Prostate gland (tissue), 2 donors: ENCODE results near the gene FBXL17. TPM values are rescaled to one million over a fixed set of nuclear protein-coding genes. Genes with fewer than 3 reads are reported as not detected.
"Not testable (repeated sequence)": the region's sequence is repeated elsewhere in the genome, so short reads cannot be mapped to it uniquely, and the experiment has no call there.

Source experiments
- DNase-seq: peaks from one replicate; pipeline ENCODE4 v3.0.0-alpha.2; 2019; ENCODE audit warnings: low spot score
- H3K27ac ChIP-seq, 2 donors: fragments of 200-600 bp; sonication (generic); 2 replicates each; pipeline ENCODE4 v1.5.1; 2017 to 2019
- H3K27me3 ChIP-seq: fragments of 200-600 bp; sonication (generic); replicated peaks from 2 replicates; pipeline ENCODE4 v1.5.1; 2019; ENCODE audit not compliant: insufficient read depth
- H3K36me3 ChIP-seq, 2 donors: fragments of 200-600 bp; sonication (generic); 1 replicate in 1 of 2; 2 replicates in 1 of 2; pipeline versions ENCODE4 v1.5.1 to v1.8.1; 2017 to 2019
- H3K4me1 ChIP-seq: fragments of 200-600 bp; sonication (generic); replicated peaks from 2 replicates; pipeline ENCODE4 v1.5.1; 2019
- H3K4me3 ChIP-seq, 2 donors: fragments of 200-600 bp; sonication (generic); 2 replicates each; pipeline ENCODE4 v1.5.1; 2017 to 2019
- H3K9me3 ChIP-seq: fragments of 200-600 bp; sonication (generic); 2 replicates; pipeline ENCODE4 v1.5.1; 2017
- POLR2A ChIP-seq: fragments of 450-650 bp; IDR thresholded peaks from one replicate; pipeline ENCODE4 v1.6.1; 2016; ENCODE audit warnings: antibody characterized with exemption, mild to moderate bottlenecking
- POLR2AphosphoS5 ChIP-seq: sonication (generic); formaldehyde crosslinking; IDR thresholded peaks from one replicate; pipeline ENCODE4 v1.6.1; 2017; ENCODE audit warnings: antibody characterized with exemption
- WGBS: methylation state at CpG from one replicate; pipeline ENCODE4 v1.1.5; 2018; 5-methylcytosine and 5-hydroxymethylcytosine counted together
- intact Hi-C: fragments of 100-400 bp; cut with DNase I; formaldehyde crosslinking; loops from one replicate; pipeline ENCODE4 v1.14.2; 2022
- total RNA-seq, 2 donors: library from RNA; depleted of rRNA; stranded (reverse); fragments of >200 nt; gene quantifications; one replicate each; pipeline ENCODE4 v1.1.0, GENCODE V29; 2016
- TF ChIP-seq, protein P1 (sequence below), 4 experiments: fragments of 200-600 bp in 2 of 4; fragments of 450-650 bp in 2 of 4; sonication (generic) in 2 of 4; IDR thresholded peaks; 1 replicate in 3 of 4; 2 replicates in 1 of 4; pipeline ENCODE4 v1.5.1; 2016 to 2019; ENCODE audit warnings: antibody characterized with exemption in 4 of 4, mild to moderate bottlenecking in 2 of 4, moderate library complexity in 2 of 4

Gene FBXL17
- total RNA-seq, 2 donors from 2014 or later = 14.8 to 30.4 TPM

GRCh38 chr5:108280248-108280647 is 101.7 kb downstream of the FBXL17 start:
- intact Hi-C loops = no loop called here
- no peaks in the 10 kb centered on the region for H3K36me3 ChIP-seq

DNA sequence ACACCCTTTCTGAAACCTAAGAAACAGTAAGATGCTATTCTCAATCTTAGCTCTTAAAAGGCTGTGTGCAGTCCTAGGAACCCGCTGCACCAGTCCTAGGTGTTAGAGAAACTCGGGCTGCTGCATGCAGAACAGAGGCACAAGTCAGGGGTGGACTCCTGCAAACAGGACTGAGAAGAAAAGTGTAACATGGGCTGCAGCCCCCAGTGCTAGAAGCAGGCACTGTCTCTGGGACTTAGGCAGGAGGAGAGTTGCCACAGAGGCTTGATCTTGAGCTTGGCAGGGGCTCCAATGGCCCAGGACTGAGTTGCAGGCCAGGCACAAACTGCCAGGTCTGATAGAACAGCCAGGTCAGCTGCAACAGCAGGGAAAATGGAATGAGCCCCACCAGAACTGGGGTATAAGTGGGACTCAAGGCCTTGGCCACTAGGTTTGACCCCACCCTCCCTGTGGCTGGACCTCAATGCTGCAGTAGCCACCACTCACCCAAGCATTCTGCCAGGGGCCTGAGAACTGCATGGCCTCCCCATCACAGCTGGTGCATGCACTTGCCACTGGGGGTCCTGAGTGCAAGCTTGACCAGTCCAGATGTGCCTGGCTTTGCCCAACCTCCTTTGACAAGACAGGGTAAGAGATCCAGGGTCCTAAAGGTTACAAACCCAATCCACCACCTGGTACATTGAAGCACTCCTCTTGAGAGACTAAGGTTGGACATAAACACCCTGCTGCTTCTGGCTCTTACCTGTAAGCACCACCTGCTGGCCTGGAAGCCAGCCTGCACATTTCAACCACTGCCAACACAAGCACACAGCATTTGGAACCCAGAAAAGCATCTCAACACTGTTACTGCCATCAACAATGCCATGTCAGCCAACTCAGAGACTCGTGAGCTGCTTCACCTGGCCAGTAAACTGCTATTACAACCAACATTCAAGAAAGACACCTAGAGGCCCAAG is 103.3 kb downstream of the FBXL17 start:
- Histone ChIP-seq H3K4me3 (no peak overlapping the region), H3K27ac (no peak overlapping the region), H3K36me3 (no peaks in the 10 kb centered on the region), H3K4me1 (no peaks in the 10 kb centered on the region), H3K27me3 (no peaks in the 10 kb centered on the region), H3K9me3 (no peaks in the 10 kb centered on the region)
- no peak for TF ChIP-seq POLR2AphosphoS5
- TF ChIP-seq, protein P1, sequence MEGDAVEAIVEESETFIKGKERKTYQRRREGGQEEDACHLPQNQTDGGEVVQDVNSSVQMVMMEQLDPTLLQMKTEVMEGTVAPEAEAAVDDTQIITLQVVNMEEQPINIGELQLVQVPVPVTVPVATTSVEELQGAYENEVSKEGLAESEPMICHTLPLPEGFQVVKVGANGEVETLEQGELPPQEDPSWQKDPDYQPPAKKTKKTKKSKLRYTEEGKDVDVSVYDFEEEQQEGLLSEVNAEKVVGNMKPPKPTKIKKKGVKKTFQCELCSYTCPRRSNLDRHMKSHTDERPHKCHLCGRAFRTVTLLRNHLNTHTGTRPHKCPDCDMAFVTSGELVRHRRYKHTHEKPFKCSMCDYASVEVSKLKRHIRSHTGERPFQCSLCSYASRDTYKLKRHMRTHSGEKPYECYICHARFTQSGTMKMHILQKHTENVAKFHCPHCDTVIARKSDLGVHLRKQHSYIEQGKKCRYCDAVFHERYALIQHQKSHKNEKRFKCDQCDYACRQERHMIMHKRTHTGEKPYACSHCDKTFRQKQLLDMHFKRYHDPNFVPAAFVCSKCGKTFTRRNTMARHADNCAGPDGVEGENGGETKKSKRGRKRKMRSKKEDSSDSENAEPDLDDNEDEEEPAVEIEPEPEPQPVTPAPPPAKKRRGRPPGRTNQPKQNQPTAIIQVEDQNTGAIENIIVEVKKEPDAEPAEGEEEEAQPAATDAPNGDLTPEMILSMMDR (IDR thresholded peaks at IDR 0.05) = no peak
- no peak for TF ChIP-seq POLR2A
- intact Hi-C loops = no loop called here
- no peak for DNase-seq
- WGBS = 94% methylated on average over 3 of the region's 3 CpGs

More at GRCh38 chr5:108280248-108280647, 101.7 kb downstream of the FBXL17 start:
- TF ChIP-seq POLR2A (no peak), POLR2AphosphoS5 (no peak)
- TF ChIP-seq, protein P1 (IDR thresholded peaks at IDR 0.05) = no peak
- no peaks in the 10 kb centered on the region for H3K4me1 ChIP-seq
- DNase-seq = no peak
- H3K9me3 ChIP-seq = no peaks in the 10 kb centered on the region
- no peaks in the 10 kb centered on the region for H3K27me3 ChIP-seq
- H3K4me3 ChIP-seq = no peak overlapping the region
- H3K27ac ChIP-seq = no peak overlapping the region

DNA sequence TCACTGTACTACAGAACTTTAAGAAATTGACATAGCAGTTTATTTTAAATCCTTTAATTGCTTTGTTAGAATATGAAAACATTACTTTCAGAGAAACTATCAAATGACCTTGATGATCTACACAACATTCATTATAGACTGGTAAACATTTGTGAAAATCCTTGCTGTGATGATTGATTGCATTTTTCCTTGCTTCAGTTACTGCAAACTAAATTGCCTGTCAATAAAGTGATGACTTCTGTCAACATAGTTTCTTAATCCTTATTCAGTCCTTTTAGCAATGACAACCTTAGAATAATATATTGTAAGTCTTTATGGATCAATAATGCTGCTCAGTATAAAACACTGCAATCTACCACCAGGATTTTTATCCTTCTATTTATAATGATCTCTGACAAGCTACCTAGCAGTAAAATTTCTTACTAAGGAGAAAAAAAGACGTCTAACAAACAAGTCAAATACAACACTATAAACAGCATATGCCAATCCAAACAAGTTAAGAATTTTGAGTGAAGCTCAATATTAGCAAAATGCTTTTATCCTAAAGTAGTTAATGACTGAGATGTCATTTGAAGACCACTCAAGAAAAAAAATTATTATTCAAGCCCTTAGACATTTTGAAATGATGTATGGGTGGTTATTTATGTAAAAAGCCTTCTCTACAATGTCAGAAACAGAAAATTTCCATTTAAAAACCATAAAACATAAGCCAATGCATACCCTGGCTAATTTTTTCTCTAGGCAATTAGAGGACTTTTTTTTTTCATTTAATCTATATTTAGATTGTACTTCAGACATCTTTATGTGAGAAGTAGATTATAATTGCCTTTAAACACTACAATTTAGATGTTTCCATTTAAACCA is 105.5 kb downstream of the FBXL17 start:
- no peak for DNase-seq
- no peak overlapping the region for H3K27ac ChIP-seq
- no peaks in the 10 kb centered on the region for H3K36me3 ChIP-seq
- no peak overlapping the region for H3K4me3 ChIP-seq
- H3K4me1 ChIP-seq = no peaks in the 10 kb centered on the region
- TF ChIP-seq, protein P1 (IDR thresholded peaks at IDR 0.05) = no peak
- no peak for TF ChIP-seq POLR2AphosphoS5
- no peak for TF ChIP-seq POLR2A
- H3K27me3 ChIP-seq = no peaks in the 10 kb centered on the region
- H3K9me3 ChIP-seq = no peaks in the 10 kb centered on the region
- intact Hi-C loops = no loop called here
- WGBS = 48% methylated on average over 1 of the region's 1 CpG

GRCh38 chr5:108274080-108274479 is 107.8 kb downstream of the FBXL17 start:
- intact Hi-C loops, H3K27me3 ChIP-seq, H3K36me3 ChIP-seq, H3K27ac ChIP-seq, H3K4me1 ChIP-seq, H3K4me3 ChIP-seq, H3K9me3 ChIP-seq, DNase-seq: not testable (repeated sequence)
- 93% methylated on average over 10 of the region's 10 CpGs for WGBS

- intact Hi-C loops = no loop called here
- WGBS = 67% methylated on average over 1 of the region's 1 CpG
- TF ChIP-seq POLR2A (no peak), POLR2AphosphoS5 (no peak)
- TF ChIP-seq, protein P1 (IDR thresholded peaks at IDR 0.05) = no peak
- Histone ChIP-seq H3K36me3 (no peaks in the 10 kb centered on the region), H3K27ac (no peak overlapping the region), H3K9me3 (no peaks in the 10 kb centered on the region), H3K4me1 (no peaks in the 10 kb centered on the region), H3K27me3 (no peaks in the 10 kb centered on the region), H3K4me3 (no peak overlapping the region)
- DNase-seq = no peak
Observed at GRCh38 chr5:108271127-108271526, 110.8 kb downstream of the FBXL17 start.
